Measurements from ENCODE around the gene CBFB. TPM values are rescaled to one million over a fixed set of nuclear protein-coding genes. Genes with fewer than 3 reads are reported as not detected.

CBFB gene
- total and polyA plus RNA-seq, 9 of the 15 experiments (the other 6 are each of a cell fraction or from before 2014, with no cell fraction given): 22.0 to 112 (median 66.5) TPM

- TF ChIP-seq, protein P1, sequence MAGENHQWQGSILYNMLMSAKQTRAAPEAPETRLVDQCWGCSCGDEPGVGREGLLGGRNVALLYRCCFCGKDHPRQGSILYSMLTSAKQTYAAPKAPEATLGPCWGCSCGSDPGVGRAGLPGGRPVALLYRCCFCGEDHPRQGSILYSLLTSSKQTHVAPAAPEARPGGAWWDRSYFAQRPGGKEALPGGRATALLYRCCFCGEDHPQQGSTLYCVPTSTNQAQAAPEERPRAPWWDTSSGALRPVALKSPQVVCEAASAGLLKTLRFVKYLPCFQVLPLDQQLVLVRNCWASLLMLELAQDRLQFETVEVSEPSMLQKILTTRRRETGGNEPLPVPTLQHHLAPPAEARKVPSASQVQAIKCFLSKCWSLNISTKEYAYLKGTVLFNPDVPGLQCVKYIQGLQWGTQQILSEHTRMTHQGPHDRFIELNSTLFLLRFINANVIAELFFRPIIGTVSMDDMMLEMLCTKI (IDR thresholded peaks at IDR 0.05; ENCODE audit: partially characterized antibody): no peak
- TF ChIP-seq ZNF436 (CRISPR knock-in tag; IDR thresholded peaks at IDR 0.05) (no peak), MXI1 (IDR thresholded peaks at IDR 0.05; ENCODE audit: low read depth, low read length) (no peak), ZNF239 (CRISPR knock-in tag; IDR thresholded peaks at IDR 0.05) (no peak), BCL6 (CRISPR knock-in tag; IDR thresholded peaks at IDR 0.05) (no peak), HMG20B (CRISPR knock-in tag; IDR thresholded peaks at IDR 0.05) (no peak), SMARCA4 (IDR thresholded peaks at IDR 0.05) (peak; percentile 60; the same call in 1 of the 2 replicates), NFE2L1 (tag; IDR thresholded peaks at IDR 0.05; ENCODE audit: borderline replicate concordance, low read depth) (no peak), MCM7 (IDR thresholded peaks at IDR 0.05) (no peak), MCM5 (IDR thresholded peaks at IDR 0.05; ENCODE audit: low read depth) (no peak), BACH1 (tag; IDR thresholded peaks at IDR 0.05) (no peak), STAT5B (CRISPR knock-in tag; IDR thresholded peaks at IDR 0.05) (no peak), POU5F1 (IDR thresholded peaks at IDR 0.05; ENCODE audit: borderline replicate concordance, low read depth, low read length, partially characterized antibody) (no peak), RAD21 (CRISPR knock-in tag; conservative IDR thresholded peaks at IDR 0.05 in 1 of 2, IDR thresholded peaks at IDR 0.05 in 1 of 2) (peak in 1 of 2 experiments; percentile 2; a peak in 1 of 4 replicates), PCBP1 (IDR thresholded peaks at IDR 0.05; ENCODE audit: low read depth, low read length, poor library complexity, severe bottlenecking) (no peak), TOE1 (IDR thresholded peaks at IDR 0.05; ENCODE audit: borderline replicate concordance) (no peak), TOE1 (CRISPR knock-in tag; IDR thresholded peaks at IDR 0.05; ENCODE audit: borderline replicate concordance, low read depth) (no peak), PHF21A (IDR thresholded peaks at IDR 0.05; ENCODE audit: borderline replicate concordance, low read depth) (no peak), ZNF354B (CRISPR knock-in tag; IDR thresholded peaks at IDR 0.05) (no peak), SMARCC2 (IDR thresholded peaks at IDR 0.05; ENCODE audit: low read depth) (no peak), ETV6 (IDR thresholded peaks at IDR 0.05; ENCODE audit: borderline replicate concordance in 1 of 2, low read depth in 2 of 2, low read length in 1 of 2) (no peak), ETV6 (CRISPR knock-in tag; IDR thresholded peaks at IDR 0.05; ENCODE audit: borderline replicate concordance) (no peak), RFX1 (IDR thresholded peaks at IDR 0.05) (no peak), HNRNPLL (IDR thresholded peaks at IDR 0.05; ENCODE audit: low read depth, low read length, poor library complexity, severe bottlenecking) (no peak)
- TF ChIP-seq, protein P2, sequence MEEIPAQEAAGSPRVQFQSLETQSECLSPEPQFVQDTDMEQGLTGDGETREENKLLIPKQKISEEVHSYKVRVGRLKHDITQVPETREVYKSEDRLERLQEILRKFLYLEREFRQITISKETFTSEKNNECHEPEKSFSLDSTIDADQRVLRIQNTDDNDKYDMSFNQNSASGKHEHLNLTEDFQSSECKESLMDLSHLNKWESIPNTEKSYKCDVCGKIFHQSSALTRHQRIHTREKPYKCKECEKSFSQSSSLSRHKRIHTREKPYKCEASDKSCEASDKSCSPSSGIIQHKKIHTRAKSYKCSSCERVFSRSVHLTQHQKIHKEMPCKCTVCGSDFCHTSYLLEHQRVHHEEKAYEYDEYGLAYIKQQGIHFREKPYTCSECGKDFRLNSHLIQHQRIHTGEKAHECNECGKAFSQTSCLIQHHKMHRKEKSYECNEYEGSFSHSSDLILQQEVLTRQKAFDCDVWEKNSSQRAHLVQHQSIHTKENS (CRISPR knock-in tag; IDR thresholded peaks at IDR 0.05): no peak
- TF ChIP-seq, protein P3, sequence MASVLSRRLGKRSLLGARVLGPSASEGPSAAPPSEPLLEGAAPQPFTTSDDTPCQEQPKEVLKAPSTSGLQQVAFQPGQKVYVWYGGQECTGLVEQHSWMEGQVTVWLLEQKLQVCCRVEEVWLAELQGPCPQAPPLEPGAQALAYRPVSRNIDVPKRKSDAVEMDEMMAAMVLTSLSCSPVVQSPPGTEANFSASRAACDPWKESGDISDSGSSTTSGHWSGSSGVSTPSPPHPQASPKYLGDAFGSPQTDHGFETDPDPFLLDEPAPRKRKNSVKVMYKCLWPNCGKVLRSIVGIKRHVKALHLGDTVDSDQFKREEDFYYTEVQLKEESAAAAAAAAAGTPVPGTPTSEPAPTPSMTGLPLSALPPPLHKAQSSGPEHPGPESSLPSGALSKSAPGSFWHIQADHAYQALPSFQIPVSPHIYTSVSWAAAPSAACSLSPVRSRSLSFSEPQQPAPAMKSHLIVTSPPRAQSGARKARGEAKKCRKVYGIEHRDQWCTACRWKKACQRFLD (CRISPR knock-in tag; IDR thresholded peaks at IDR 0.05): 0 out of 2 replicates have a peak, but pooled peaks have one; percentile 55
Measured at GRCh38 chr16:67028167-67028695, 718 bp upstream of the CBFB start (continued).
